K562 (cell line): Measurements from ENCODE around the gene GRIK1. TPM values are rescaled to one million over a fixed set of nuclear protein-coding genes. Genes with fewer than 3 reads are reported as not detected.

ENCODE experiments used
- ATAC-seq: fragments of 200-7000 bp; cut with Tn5 transposase; 3 replicates; pipeline ENCODE4 v1.9.1; 2020; ENCODE audit warnings: moderate library complexity
- BruUV-seq: library from RNA; stranded (reverse); fragments of 400-500 nt; replicated peaks from 2 replicates; lab custom pipeline; 2021; lab: Mats Ljungman, UMichigan
- CTCF ChIA-PET: fragments of 300-600 bp; formaldehyde crosslinking; extraction: SDS; loops from one replicate; lab custom pipeline; 2021; ENCODE audit warnings: low intra/inter-chr PET ratio; lab: Yijun Ruan, JAX
- POLR2A ChIA-PET: fragments of 300-600, 350-650 bp; sonication (Branson Sonifier 250); formaldehyde crosslinking; extraction: SDS; loops from one replicate; lab custom pipeline; 2021; ENCODE audit warnings: antibody characterized with exemption, inconsistent platforms; lab: Yijun Ruan, JAX
- DNase-seq, 4 experiments: peaks; one replicate each; pipeline versions ENCODE4 v3.0.0 to v3.0.0-alpha.2; 2011 to 2018; ENCODE audit warnings: low spot score in 3 of 4, mixed read lengths in 3 of 4; ENCODE audit errors: extremely low read depth in 1 of 4
- FAIRE-seq: peaks from 2 replicates; lab custom pipeline; 2011; peaks lifted over from hg19 to GRCh38; lab: Jason Lieb, UNC
- H2AFZ ChIP-seq: 2 replicates; pipeline ENCODE4 v1.6.0; 2011; ENCODE audit warnings: low read depth, low read length, control low read depth, inconsistent platforms
- H3K27ac ChIP-seq: fragments of 200-600 bp; 3 replicates; pipeline ENCODE4 v1.8.0; 2011; ENCODE audit warnings: low read depth, mild to moderate bottlenecking, control low read depth, inconsistent platforms, low read length, moderate library complexity, mixed read lengths; ENCODE audit errors: extremely low read depth
- H3K27me3 ChIP-seq, 2 experiments: fragments of 300-600 bp in 1 of 2; 2 replicates in 1 of 2; 3 replicates in 1 of 2; pipeline versions ENCODE4 v1.6.0 to v1.8.0; 2011; ENCODE audit warnings: inconsistent platforms in 2 of 2, low read length in 2 of 2, mild to moderate bottlenecking in 1 of 2, mixed read lengths in 1 of 2, moderate library complexity in 1 of 2; ENCODE audit not compliant: control insufficient read depth in 2 of 2, insufficient read depth in 2 of 2
- H3K36me3 ChIP-seq: fragments of 300-600 bp; 3 replicates; pipeline ENCODE4 v1.8.0; 2011; ENCODE audit warnings: mild to moderate bottlenecking, low read length, inconsistent platforms; ENCODE audit not compliant: control insufficient read depth, insufficient read depth
- H3K4me1 ChIP-seq, 2 experiments: fragments of 200-600 bp in 1 of 2; replicated peaks in 1 of 2; 2 replicates in 1 of 2; 3 replicates in 1 of 2; pipeline versions ENCODE4 v1.5.1 to v1.8.0; 2011; ENCODE audit warnings: inconsistent platforms in 2 of 2, low read length in 2 of 2, mild to moderate bottlenecking in 1 of 2, mixed read lengths in 1 of 2, moderate library complexity in 1 of 2; ENCODE audit not compliant: control insufficient read depth in 2 of 2, insufficient read depth in 2 of 2
- H3K4me2 ChIP-seq: 2 replicates; pipeline ENCODE4 v1.6.1; 2011; ENCODE audit warnings: low read length, control low read depth, inconsistent platforms, mixed read lengths; ENCODE audit not compliant: insufficient read depth
- H3K4me3 ChIP-seq: fragments of 200-600 bp; sonication (generic), shearing (Covaris generic); 2 replicates; pipeline ENCODE4 v1.5.1; 2016; ENCODE audit warnings: control low read depth, inconsistent platforms
- H3K79me2 ChIP-seq: fragments of 200-600 bp; 3 replicates; pipeline ENCODE4 v1.8.0; 2011; ENCODE audit warnings: low read length, inconsistent platforms; ENCODE audit not compliant: control insufficient read depth, insufficient read depth
- H3K9ac ChIP-seq, 2 experiments: 2 replicates each; pipeline versions ENCODE4 v1.6.0 to v1.6.1; 2011; ENCODE audit warnings: low read depth in 2 of 2, low read length in 2 of 2, control low read depth in 1 of 2, inconsistent platforms in 1 of 2, mild to moderate bottlenecking in 1 of 2, mixed read lengths in 1 of 2; ENCODE audit not compliant: insufficient read depth in 1 of 2
- H3K9me1 ChIP-seq: one replicate; pipeline ENCODE4 v1.6.0; 2011; ENCODE audit warnings: inconsistent platforms, mild to moderate bottlenecking, low read length, moderate library complexity; ENCODE audit not compliant: control insufficient read depth, insufficient read depth
- H3K9me3 ChIP-seq: replicated peaks from 2 replicates; pipeline ENCODE4 v1.5.1; 2011; ENCODE audit warnings: low read depth, low read length, inconsistent platforms; ENCODE audit not compliant: control insufficient read depth, insufficient read depth
- H4K20me1 ChIP-seq: replicated peaks from 2 replicates; pipeline ENCODE4 v1.6.1; 2011; ENCODE audit warnings: low read length, inconsistent platforms, mixed read lengths; ENCODE audit not compliant: control insufficient read depth, insufficient read depth
- ETV1 ChIP-seq: fragments of 450-650 bp; conservative IDR thresholded peaks from 2 replicates; pipeline ENCODE4 v1.6.1; 2016; ENCODE audit warnings: missing genetic modification characterization, control low read depth, low read depth, missing compliant biosample characterization
- KDM5B ChIP-seq: fragments of 200-600 bp; sonication (generic); IDR thresholded peaks from 2 replicates; pipeline ENCODE4 v1.6.1; 2012; ENCODE audit warnings: low read depth, mild to moderate bottlenecking, moderate library complexity, low read length, control low read depth, inconsistent platforms; ENCODE audit not compliant: insufficient replicate concordance
- MEIS2 ChIP-seq: fragments of 450-650 bp; IDR thresholded peaks from 2 replicates; pipeline ENCODE4 v1.6.1; 2014; ENCODE audit warnings: mild to moderate bottlenecking; ENCODE audit not compliant: partially characterized antibody
- NFIC ChIP-seq: fragments of 450-650 bp; IDR thresholded peaks from 2 replicates; pipeline ENCODE4 v1.6.1; 2017; ENCODE audit warnings: mild to moderate bottlenecking, inconsistent platforms
- TEAD1 ChIP-seq, 2 experiments: fragments of 450-650 bp in 1 of 2; sonication (generic) in 1 of 2; formaldehyde crosslinking; IDR thresholded peaks; 2 replicates each; pipeline versions ENCODE4 v1.4.0 to v1.8.0; 2020 to 2022; ENCODE audit warnings: mild to moderate bottlenecking in 2 of 2, missing genetic modification reagents in 1 of 2
- ZNF354B ChIP-seq: fragments of 250-450 bp; sonication (Bioruptor Pico); IDR thresholded peaks from 2 replicates; pipeline ENCODE4 v1.4.0; 2020
- WGBS: fragments of 100-300 bp; shearing (Covaris generic); methylation state at CpG from one replicate; pipeline ENCODE4 v1.1.6; 2016; ENCODE audit warnings: low coverage, mixed read lengths; ENCODE audit not compliant: insufficient coverage; ENCODE audit errors: missing lambda C conversion rate; 5-methylcytosine and 5-hydroxymethylcytosine counted together
- in situ Hi-C: fragments of 300-500 bp; cut with MboI; formaldehyde crosslinking; loops from 4 replicates; pipeline ENCODE4 v1.15.0; 2018; ENCODE audit warnings: inconsistent platforms, mixed read lengths
- intact Hi-C: fragments of 100-400 bp; cut with micrococcal nuclease; formaldehyde crosslinking; loops from 2 replicates; pipeline ENCODE4 v1.14.2; 2022
- polyA plus RNA-seq, 8 experiments: library from polyadenylated mRNA; depleted of rRNA in 4 of 8; stranded (reverse) in 5 of 8; unstranded in 3 of 8; fragments of >200 nt; fragmentation: Nextera tagmentation in 2 of 8; fragmentation: Illumina TruSeq in 1 of 8; extraction: Ambion mirVana in 2 of 8; extraction: Trizol in 1 of 8; gene quantifications; 2 replicates each; pipeline versions ENCODE4 v1.2.1 to v1.2.3, GENCODE V29; 2011 to 2014; ENCODE audit warnings: inconsistent platforms in 1 of 8, missing spikeins in 1 of 8
- total RNA-seq, 7 experiments: library from RNA; depleted of rRNA in 6 of 7; stranded (reverse); fragments of >200 nt in 6 of 7; fragmentation: Illumina TruSeq in 2 of 7; extraction: Trizol in 2 of 7; gene quantifications; 2 replicates each; pipeline versions ENCODE4 v1.2.1 to v1.2.3, GENCODE V29; 2011 to 2021; ENCODE audit warnings: low replicate concordance in 1 of 7
- TF ChIP-seq, protein P1 (sequence below): fragments of 150-350 bp; IDR thresholded peaks from 2 replicates; pipeline ENCODE4 v1.6.1; 2014; ENCODE audit warnings: low read depth, mild to moderate bottlenecking, low read length, borderline replicate concordance
- TF ChIP-seq, protein P2 (sequence below): fragments of 250-450 bp; sonication (Bioruptor Pico); IDR thresholded peaks from 2 replicates; pipeline ENCODE4 v1.8.0; 2022; ENCODE audit warnings: inconsistent platforms
- TF ChIP-seq, protein P3 (sequence below): fragments of 200-800 bp; sonication (Bioruptor generic); IDR thresholded peaks from 2 replicates; pipeline ENCODE4 v1.6.1; 2017; ENCODE audit warnings: missing genetic modification characterization, missing compliant biosample characterization
- TF ChIP-seq, protein P4 (sequence below): fragments of 250-450 bp; sonication (Bioruptor Pico); IDR thresholded peaks from 2 replicates; pipeline ENCODE4 v1.4.0; 2020; ENCODE audit warnings: mild to moderate bottlenecking, moderate library complexity

Gene GRIK1
- total and polyA plus RNA-seq, 9 of the 15 experiments (the other 6 are each of a cell fraction or from before 2014, with no cell fraction given) = 0.17 to 2.8 (median 0.53) TPM

DNA sequence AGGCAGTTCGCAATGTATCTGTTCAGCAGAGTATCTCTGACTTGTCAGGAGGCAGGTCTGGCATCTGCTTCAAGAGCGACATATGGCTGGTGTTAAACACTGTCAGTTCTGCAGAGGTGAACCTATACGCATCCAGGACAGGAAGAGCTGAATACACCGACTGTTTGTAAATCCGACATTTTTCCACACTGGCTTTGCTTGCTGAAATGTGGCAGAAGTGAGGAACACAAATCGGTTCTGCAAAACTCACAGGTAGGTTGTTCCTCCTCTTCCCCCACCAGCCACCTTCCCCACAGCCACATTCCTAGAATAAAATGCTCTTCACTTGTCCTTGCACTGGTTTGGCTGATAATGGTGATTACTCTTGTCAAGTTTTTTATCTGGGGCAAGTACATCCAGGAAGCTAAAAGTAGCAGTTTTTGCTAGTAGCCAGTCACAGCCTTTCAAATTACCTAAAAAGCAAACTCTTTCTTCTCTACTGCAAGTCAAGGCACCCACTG lies 289.2 kb downstream of the GRIK1 start (continued):
- TF ChIP-seq, protein P1, sequence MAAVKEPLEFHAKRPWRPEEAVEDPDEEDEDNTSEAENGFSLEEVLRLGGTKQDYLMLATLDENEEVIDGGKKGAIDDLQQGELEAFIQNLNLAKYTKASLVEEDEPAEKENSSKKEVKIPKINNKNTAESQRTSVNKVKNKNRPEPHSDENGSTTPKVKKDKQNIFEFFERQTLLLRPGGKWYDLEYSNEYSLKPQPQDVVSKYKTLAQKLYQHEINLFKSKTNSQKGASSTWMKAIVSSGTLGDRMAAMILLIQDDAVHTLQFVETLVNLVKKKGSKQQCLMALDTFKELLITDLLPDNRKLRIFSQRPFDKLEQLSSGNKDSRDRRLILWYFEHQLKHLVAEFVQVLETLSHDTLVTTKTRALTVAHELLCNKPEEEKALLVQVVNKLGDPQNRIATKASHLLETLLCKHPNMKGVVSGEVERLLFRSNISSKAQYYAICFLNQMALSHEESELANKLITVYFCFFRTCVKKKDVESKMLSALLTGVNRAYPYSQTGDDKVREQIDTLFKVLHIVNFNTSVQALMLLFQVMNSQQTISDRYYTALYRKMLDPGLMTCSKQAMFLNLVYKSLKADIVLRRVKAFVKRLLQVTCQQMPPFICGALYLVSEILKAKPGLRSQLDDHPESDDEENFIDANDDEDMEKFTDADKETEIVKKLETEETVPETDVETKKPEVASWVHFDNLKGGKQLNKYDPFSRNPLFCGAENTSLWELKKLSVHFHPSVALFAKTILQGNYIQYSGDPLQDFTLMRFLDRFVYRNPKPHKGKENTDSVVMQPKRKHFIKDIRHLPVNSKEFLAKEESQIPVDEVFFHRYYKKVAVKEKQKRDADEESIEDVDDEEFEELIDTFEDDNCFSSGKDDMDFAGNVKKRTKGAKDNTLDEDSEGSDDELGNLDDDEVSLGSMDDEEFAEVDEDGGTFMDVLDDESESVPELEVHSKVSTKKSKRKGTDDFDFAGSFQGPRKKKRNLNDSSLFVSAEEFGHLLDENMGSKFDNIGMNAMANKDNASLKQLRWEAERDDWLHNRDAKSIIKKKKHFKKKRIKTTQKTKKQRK = no peak
- TF ChIP-seq, all 486 proteins: peak for 45

DNA sequence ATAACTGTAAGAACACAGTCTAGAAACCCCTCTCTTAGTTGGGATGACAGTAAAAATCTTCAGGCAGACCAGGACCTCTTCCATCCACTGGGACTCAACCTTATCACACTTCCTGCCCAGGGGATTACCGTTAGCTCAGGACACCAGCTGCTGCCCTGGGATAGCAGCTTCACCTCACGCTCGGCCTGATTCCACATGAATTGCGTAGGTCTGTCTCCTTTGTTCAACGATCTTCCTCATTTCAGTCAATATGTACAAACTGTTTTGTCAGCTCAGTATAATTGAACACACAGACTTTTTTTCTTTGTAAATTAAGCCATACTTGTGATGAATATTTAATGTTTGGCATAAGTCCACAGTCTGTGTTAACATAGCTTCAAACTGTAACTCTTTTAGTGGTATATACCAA lies 290.4 kb downstream of the GRIK1 start:
- peak; percentile 83 for ATAC-seq
- Histone ChIP-seq H3K27me3 (no peaks in the 10 kb centered on the region), H2AFZ (peak overlapping the region; percentile 62), H3K9me1 (no peaks in the 10 kb centered on the region), H4K20me1 (no peaks in the 10 kb centered on the region), H3K9me3 (no peaks in the 10 kb centered on the region), H3K4me3 (no peak overlapping the region), H3K9ac (peak overlapping the region in 1 of 2 experiments; percentile 80; a peak in 2 of 4 replicates), H3K4me1 (peaks cover 7 to 96% of the 10 kb centered on the region in 2 experiments), H3K36me3 (peaks cover 3% of the 10 kb centered on the region; the same call in 1 of the 3 replicates), H3K79me2 (no peaks in the 10 kb centered on the region), H3K4me2 (peak overlapping the region; percentile 59), H3K27ac (peak overlapping the region; percentile 95)
- peak; percentile 82 to 96 (median 88) for DNase-seq
- no TSS peak for BruUV-seq
- WGBS = under 1% methylated on average over 5 of the region's 5 CpGs
- peak; percentile 91 for FAIRE-seq
- in situ Hi-C loops = no loop called here
- POLR2A ChIA-PET = interaction anchor here (0.6 to 2.7 kb wide), 7 partner anchors 13 to 96 kb away, joined by 3 to 11 read pairs (median 3); no protein-coding TSS in a partner anchor
- intact Hi-C loops = loop anchor here (5.0 kb wide), 2 partner anchors 198 to 577 kb away; partner anchors contain the start of gene CCT8
- CTCF ChIA-PET = no interaction called here
- TF ChIP-seq, protein P2, sequence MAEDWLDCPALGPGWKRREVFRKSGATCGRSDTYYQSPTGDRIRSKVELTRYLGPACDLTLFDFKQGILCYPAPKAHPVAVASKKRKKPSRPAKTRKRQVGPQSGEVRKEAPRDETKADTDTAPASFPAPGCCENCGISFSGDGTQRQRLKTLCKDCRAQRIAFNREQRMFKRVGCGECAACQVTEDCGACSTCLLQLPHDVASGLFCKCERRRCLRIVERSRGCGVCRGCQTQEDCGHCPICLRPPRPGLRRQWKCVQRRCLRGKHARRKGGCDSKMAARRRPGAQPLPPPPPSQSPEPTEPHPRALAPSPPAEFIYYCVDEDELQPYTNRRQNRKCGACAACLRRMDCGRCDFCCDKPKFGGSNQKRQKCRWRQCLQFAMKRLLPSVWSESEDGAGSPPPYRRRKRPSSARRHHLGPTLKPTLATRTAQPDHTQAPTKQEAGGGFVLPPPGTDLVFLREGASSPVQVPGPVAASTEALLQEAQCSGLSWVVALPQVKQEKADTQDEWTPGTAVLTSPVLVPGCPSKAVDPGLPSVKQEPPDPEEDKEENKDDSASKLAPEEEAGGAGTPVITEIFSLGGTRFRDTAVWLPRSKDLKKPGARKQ (CRISPR knock-in tag) = no peak
- TF ChIP-seq ETV1 (peak; percentile 100), KDM5B (no peak), NFIC (peak; percentile 74), MEIS2 (peak; percentile 37), TEAD1 (CRISPR knock-in tag; IDR thresholded peaks at IDR 0.05) (peak in 1 of 2 experiments; percentile 77; a peak in 2 of 4 replicates), ZNF354B (CRISPR knock-in tag) (no peak)
- TF ChIP-seq, protein P3, sequence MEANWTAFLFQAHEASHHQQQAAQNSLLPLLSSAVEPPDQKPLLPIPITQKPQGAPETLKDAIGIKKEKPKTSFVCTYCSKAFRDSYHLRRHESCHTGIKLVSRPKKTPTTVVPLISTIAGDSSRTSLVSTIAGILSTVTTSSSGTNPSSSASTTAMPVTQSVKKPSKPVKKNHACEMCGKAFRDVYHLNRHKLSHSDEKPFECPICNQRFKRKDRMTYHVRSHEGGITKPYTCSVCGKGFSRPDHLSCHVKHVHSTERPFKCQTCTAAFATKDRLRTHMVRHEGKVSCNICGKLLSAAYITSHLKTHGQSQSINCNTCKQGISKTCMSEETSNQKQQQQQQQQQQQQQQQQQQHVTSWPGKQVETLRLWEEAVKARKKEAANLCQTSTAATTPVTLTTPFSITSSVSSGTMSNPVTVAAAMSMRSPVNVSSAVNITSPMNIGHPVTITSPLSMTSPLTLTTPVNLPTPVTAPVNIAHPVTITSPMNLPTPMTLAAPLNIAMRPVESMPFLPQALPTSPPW (CRISPR knock-in tag) = no peak
- TF ChIP-seq, protein P4, sequence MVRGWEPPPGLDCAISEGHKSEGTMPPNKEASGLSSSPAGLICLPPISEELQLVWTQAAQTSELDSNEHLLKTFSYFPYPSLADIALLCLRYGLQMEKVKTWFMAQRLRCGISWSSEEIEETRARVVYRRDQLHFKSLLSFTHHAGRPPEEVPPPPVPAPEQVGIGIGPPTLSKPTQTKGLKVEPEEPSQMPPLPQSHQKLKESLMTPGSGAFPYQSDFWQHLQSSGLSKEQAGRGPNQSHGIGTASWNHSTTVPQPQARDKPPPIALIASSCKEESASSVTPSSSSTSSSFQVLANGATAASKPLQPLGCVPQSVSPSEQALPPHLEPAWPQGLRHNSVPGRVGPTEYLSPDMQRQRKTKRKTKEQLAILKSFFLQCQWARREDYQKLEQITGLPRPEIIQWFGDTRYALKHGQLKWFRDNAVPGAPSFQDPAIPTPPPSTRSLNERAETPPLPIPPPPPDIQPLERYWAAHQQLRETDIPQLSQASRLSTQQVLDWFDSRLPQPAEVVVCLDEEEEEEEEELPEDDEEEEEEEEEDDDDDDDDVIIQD (CRISPR knock-in tag) = no peak
